GM18505 (cell line): ENCODE measurements around the gene CRNKL1.
A peak's percentile ranks its signal among the peaks of the same experiment; 100 is the strongest.

Source experiments
- ATAC-seq: cut with Tn5 transposase; IDR thresholded peaks from one replicate; pipeline ENCODE4 v1.9.1; 2021; ENCODE audit not compliant: unreplicated experiment
- POLR2A ChIP-seq: IDR thresholded peaks from 4 replicates; pipeline ENCODE4 v1.6.1; 2011; ENCODE audit warnings: borderline replicate concordance; ENCODE audit not compliant: insufficient read depth, insufficient read length; ENCODE audit errors: extremely low read depth

The CRNKL1 gene

GRCh38 chr20:20078041-20078440 is 25.8 kb upstream of the CRNKL1 start:
- ATAC-seq: no peak
- no peak for TF ChIP-seq POLR2A

DNA sequence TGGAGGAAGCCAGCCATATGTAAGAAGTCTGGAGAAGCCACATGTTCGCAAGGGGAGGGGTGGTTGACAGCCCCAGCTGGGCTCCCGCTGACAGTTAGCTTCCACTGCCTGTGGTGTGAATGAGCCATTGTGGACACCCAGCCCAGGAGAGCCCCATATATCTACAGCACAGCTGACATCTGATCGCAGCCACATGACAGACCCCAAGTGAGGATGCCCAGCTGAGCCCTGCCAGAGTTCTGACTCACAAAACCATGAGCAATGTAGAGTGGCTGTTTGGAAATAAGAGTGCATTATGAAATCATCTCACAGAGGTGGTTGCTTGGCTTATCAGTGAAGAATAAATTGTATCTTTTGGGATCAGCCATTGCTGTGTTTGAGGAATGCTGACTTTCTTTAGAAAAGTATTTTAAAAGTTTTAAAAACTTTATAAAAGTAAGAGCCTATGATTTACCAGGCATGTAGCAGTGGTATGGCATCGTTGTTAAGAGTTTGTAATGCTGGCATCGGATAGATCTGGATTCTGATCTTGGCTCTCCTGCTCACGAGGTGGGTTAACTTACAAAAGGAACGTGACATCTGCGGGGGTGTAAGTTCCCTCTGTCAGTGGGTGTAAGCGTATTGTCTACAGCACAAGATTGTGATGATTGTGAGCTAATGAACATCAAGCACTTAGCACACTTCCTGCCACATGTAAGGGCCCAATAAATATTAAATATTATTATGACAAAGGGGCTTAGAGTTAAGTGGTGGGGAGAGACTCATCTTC is 24.2 kb upstream of the CRNKL1 start:
- no peak for ATAC-seq
- TF ChIP-seq POLR2A: no peak

DNA sequence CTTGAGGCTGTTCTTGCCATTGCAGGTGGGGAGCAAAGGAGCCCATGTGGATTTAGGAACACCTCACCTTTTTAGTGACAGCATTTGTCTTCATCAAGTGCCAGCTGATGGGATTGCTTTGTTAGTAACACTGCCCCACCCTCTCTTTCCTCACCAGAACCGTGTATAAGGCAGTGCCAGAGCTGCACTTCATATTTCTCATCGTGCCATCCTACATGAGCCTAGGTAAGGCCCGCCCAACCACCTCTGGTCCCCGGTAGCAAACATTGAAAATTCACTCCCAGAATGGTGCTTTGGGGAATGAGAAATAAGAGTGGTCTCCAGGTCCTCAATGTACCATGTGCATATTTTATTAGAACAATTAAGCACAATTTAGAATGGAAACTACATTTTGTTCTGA is 22.8 kb upstream of the CRNKL1 start:
- TF ChIP-seq POLR2A: no peak
- ATAC-seq: no peak

DNA sequence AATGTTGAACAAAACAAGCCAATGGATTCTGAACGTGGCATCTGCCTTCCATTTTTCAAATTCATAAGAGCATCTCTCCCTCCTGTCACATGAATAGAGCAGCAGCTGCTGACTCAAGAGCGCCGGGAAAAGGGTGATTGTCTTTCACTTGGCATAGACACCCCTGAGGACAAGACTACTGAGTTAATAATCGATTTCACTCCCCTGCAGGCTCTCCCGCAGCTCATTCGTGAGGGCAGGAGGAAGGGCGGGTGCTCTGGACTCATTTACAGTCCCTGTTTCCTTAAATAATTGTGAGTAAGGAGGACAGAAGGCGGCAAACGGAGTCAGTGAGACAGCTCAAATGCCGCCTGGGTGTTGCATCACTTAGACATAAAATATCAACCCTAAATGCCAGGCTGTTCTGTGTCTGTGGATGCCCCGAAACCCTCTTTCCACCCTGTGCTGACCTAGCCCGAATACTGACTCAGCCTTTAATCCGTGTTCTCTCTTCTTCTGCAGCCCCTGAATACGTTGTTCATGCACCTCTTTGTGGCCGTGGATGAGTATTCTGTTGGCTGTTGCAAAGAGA is 21.6 kb upstream of the CRNKL1 start:
- ATAC-seq: no peak

GRCh38 chr20:20070871-20071726 is 18.8 kb upstream of the CRNKL1 start:
- TF ChIP-seq POLR2A: no peak
- no peak for ATAC-seq

More for the DNA sequence above, 21.6 kb upstream of the CRNKL1 start:
- TF ChIP-seq POLR2A: no peak

GRCh38 chr20:20065361-20065760 is 13.1 kb upstream of the CRNKL1 start:
- no peak for TF ChIP-seq POLR2A
- no peak for ATAC-seq

DNA sequence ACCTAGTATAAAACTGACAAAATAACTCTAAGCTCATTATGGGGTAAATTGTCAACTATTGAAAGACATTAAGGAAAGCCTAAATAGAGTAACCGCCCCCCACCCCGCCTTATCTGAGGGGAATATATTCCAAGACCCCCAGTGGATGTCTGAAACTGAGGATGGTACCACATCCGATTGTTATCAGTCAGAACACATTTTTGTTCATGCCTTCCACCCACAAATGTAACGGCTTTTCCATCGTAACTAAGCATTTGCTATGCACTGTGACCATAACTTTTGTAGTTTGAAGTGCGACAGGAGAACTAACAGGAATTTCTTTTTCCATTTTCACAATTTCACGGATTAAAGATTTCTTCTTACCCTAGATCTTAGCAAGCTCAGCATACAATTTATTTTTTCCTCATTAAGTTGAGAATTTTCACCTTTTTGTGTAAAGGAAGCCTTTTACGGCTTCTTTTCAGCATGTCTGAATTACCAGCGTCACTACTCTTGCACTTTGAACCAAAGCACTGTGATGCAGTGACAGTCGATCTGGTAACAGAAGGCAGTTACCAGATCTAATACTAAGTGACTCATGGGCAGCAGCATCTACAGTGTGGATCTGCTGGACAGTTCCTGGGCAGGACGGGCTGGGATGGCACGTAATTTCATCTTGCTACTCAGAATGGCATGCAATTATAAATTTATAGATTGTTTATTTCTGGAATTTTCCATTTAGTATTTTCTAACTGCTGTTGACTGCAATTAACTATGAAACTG is 11.9 kb upstream of the CRNKL1 start:
- no peak for ATAC-seq
- TF ChIP-seq POLR2A: no peak

- TF ChIP-seq POLR2A: no peak
- ATAC-seq: no peak
Observed at GRCh38 chr20:20060234-20060998, 8.2 kb upstream of the CRNKL1 start.

GRCh38 chr20:20051767-20052073 is 546 bp downstream of the CRNKL1 start:
- ATAC-seq: peak; percentile 15

DNA sequence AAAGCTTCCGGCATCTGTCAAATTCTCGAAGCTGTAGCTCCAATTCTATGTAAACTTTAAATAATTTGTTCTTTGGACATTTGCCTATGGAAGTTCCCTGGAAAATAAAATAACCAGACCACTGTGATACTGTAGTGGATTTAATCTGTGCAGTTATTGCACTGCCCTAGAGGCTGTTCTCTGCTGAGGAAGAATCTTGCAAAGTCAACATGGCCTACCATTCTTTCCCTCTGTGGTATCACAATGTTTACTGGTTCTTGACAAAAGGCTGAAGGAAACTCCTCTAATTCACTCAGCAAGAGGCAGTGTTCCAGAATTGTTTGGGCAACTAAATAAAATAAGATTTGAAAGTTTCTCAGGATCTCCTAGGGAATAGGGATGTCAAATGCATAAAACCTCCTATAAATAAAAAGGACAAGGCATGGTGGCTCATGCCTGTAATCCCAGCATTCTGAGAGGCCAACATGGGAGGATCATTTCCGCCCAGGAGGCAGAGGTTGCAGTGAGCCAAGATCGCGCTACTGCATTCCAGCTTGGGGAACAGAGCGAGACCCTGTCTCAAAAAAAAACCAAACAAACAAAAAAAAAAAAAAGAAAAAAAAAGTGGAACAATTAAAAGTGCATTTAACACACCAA is 12.4 kb downstream of the CRNKL1 start:
- no peak for ATAC-seq

More at GRCh38 chr20:20051767-20052073, 546 bp downstream of the CRNKL1 start:
- TF ChIP-seq POLR2A: no peak

GRCh38 chr20:20038586-20038985 is 13.7 kb downstream of the CRNKL1 start:
- TF ChIP-seq POLR2A: no peak
- ATAC-seq: no peak

More for the DNA sequence above, 12.4 kb downstream of the CRNKL1 start:
- no peak for TF ChIP-seq POLR2A

- no peak for ATAC-seq
- no peak for TF ChIP-seq POLR2A
Observed at GRCh38 chr20:20037960-20038359, 14.3 kb downstream of the CRNKL1 start.

DNA sequence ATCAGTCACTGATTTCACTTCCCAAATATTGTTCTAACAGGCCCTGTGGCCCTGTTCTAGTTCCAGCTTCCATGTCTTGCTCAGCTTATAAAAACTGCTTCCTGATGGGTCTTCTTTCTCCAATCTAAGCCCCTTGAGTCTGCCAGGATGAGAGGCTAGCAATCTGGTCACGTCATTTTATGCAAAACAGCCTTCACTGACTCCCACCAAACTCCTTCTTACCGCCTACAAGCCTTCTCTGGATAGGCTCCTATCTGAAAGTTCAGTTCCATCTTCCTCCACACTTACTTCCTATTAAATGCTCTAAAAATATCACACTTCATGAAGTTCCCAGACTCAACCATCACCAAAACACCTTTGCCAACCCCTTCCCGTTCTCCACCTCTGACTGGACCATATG is 15.5 kb downstream of the CRNKL1 start:
- no peak for TF ChIP-seq POLR2A
- no peak for ATAC-seq

DNA sequence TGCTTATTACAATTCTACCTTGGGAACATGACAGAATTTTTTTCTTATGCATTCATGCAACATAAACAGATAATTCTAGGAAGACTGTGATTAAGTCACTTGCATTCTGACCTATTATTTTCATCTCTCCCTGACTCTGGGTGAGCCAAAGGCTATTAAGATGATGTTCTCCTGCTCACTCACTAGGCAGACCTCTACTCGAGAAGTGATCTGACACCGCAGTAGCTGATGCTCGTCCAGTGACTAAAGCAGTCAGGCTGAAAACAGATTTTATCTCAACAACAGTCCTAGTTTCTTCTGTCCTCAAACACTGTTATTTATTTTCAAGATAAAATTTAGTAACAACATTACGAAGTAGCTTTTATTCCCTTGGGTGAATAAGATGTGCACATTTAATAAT is 17.8 kb downstream of the CRNKL1 start:
- TF ChIP-seq POLR2A: no peak
- no peak for ATAC-seq
